Liver (tissue), 9 donors: ENCODE data around the gene ENAH. TPM values are rescaled to one million over a fixed set of nuclear protein-coding genes. Genes with fewer than 3 reads are reported as not detected.

Experiments
- DNase-seq: peaks from one replicate; pipeline ENCODE4 v3.0.0-alpha.2; 2017; ENCODE audit warnings: low spot score
- H3K27ac ChIP-seq, 2 donors: one replicate each; pipeline ENCODE4 v1.7.0; 2013; ENCODE audit warnings: inconsistent platforms in 2 of 2, low read length in 2 of 2, control low read depth in 1 of 2, low read depth in 1 of 2, mild to moderate bottlenecking in 1 of 2
- H3K27me3 ChIP-seq, 4 donors: one replicate each; pipeline versions ENCODE4 v1.6.1 to v1.7.0; 2013; ENCODE audit warnings: low read length in 3 of 4, inconsistent platforms in 1 of 4, mild to moderate bottlenecking in 1 of 4, moderate library complexity in 1 of 4; ENCODE audit not compliant: control insufficient read depth in 4 of 4, insufficient read depth in 4 of 4
- H3K36me3 ChIP-seq, 4 donors: one replicate each; pipeline versions ENCODE4 v1.6.1 to v1.7.0; 2013; ENCODE audit warnings: low read length in 3 of 4, mild to moderate bottlenecking in 3 of 4, low read depth in 1 of 4, moderate library complexity in 1 of 4; ENCODE audit not compliant: control insufficient read depth in 4 of 4, insufficient read depth in 3 of 4
- H3K4me1 ChIP-seq, 4 donors: one replicate each; pipeline versions ENCODE4 v1.6.1 to v1.7.0; 2013; ENCODE audit warnings: low read length in 3 of 4, mild to moderate bottlenecking in 3 of 4, moderate library complexity in 1 of 4; ENCODE audit not compliant: control insufficient read depth in 4 of 4, insufficient read depth in 4 of 4
- H3K4me3 ChIP-seq, 3 donors: one replicate each; pipeline versions ENCODE4 v1.6.1 to v1.7.0; 2013; ENCODE audit warnings: low read length in 3 of 3, control low read depth in 1 of 3, low read depth in 1 of 3, mild to moderate bottlenecking in 1 of 3
- H3K9ac ChIP-seq, 2 donors: one replicate each; pipeline ENCODE4 v1.7.0; 2013; ENCODE audit warnings: low read length in 2 of 2, mild to moderate bottlenecking in 2 of 2, moderate library complexity in 2 of 2, control low read depth in 1 of 2, low read depth in 1 of 2
- H3K9me3 ChIP-seq, 4 donors: one replicate each; pipeline versions ENCODE4 v1.6.1 to v1.7.0; 2013; ENCODE audit warnings: low read length in 3 of 4; ENCODE audit not compliant: control insufficient read depth in 4 of 4
- CTCF ChIP-seq: fragments of 150-350 bp; IDR thresholded peaks from 2 replicates; pipeline ENCODE4 v1.5.1; 2017; ENCODE audit warnings: improper control_type of control experiment, low read depth, low read length; ENCODE audit not compliant: missing input control
- EGR1 ChIP-seq, 2 donors: IDR thresholded peaks; 2 replicates each; pipeline ENCODE4 v1.6.1; 2016 to 2018; ENCODE audit warnings: antibody characterized with exemption in 2 of 2, low read depth in 2 of 2
- FOXA1 ChIP-seq: IDR thresholded peaks from 2 replicates; pipeline ENCODE4 v1.6.1; 2016; ENCODE audit warnings: antibody characterized with exemption
- FOXA2 ChIP-seq: IDR thresholded peaks from 2 replicates; pipeline ENCODE4 v1.6.1; 2016; ENCODE audit warnings: antibody characterized with exemption
- HNF4A ChIP-seq, 2 donors: conservative IDR thresholded peaks; 2 replicates each; pipeline ENCODE4 v1.6.1; 2016; ENCODE audit warnings: antibody characterized with exemption in 2 of 2, mild to moderate bottlenecking in 2 of 2
- HNF4G ChIP-seq: IDR thresholded peaks from 2 replicates; pipeline ENCODE4 v1.6.1; 2016; ENCODE audit warnings: antibody characterized with exemption
- JUND ChIP-seq, 2 donors: IDR thresholded peaks; 2 replicates each; pipeline ENCODE4 v1.6.1; 2016; ENCODE audit warnings: antibody characterized with exemption in 2 of 2
- MAX ChIP-seq: IDR thresholded peaks from 2 replicates; pipeline ENCODE4 v1.6.1; 2016; ENCODE audit warnings: antibody characterized with exemption
- NR2F2 ChIP-seq: IDR thresholded peaks from 2 replicates; pipeline ENCODE4 v1.6.1; 2016; ENCODE audit warnings: antibody characterized with exemption
- RAD21 ChIP-seq, 2 donors: IDR thresholded peaks; 2 replicates each; pipeline ENCODE4 v1.6.1; 2016; ENCODE audit warnings: antibody characterized with exemption in 2 of 2, mild to moderate bottlenecking in 2 of 2
- REST ChIP-seq: IDR thresholded peaks from 2 replicates; pipeline ENCODE4 v1.6.1; 2016; ENCODE audit warnings: antibody characterized with exemption, mild to moderate bottlenecking
- RXRA ChIP-seq, 2 donors: IDR thresholded peaks; 2 replicates each; pipeline ENCODE4 v1.6.1; 2017 to 2018; ENCODE audit warnings: antibody characterized with exemption in 2 of 2, mild to moderate bottlenecking in 1 of 2
- SP1 ChIP-seq: IDR thresholded peaks from 2 replicates; pipeline ENCODE4 v1.6.1; 2018; ENCODE audit warnings: antibody characterized with exemption, mild to moderate bottlenecking
- TAF1 ChIP-seq: conservative IDR thresholded peaks from 2 replicates; pipeline ENCODE4 v1.6.1; 2016; ENCODE audit warnings: antibody characterized with exemption, mild to moderate bottlenecking
- YY1 ChIP-seq: IDR thresholded peaks from 2 replicates; pipeline ENCODE4 v1.6.1; 2016; ENCODE audit warnings: antibody characterized with exemption, mild to moderate bottlenecking
- WGBS: extraction: QIAGEN DNeasy Blood & Tissue Kit; methylation state at CpG from one replicate; pipeline ENCODE4 v1.1.7; 2013; 5-methylcytosine and 5-hydroxymethylcytosine counted together
- polyA plus RNA-seq, 2 donors: library from polyadenylated mRNA; stranded (reverse) in 1 of 2; unstranded in 1 of 2; fragments of 200-250 nt in 1 of 2; fragments of >200 nt in 1 of 2; fragmentation: Nextera tagmentation in 1 of 2; extraction: Ambion mirVana in 1 of 2; gene quantifications; one replicate each; pipeline versions ENCODE4 v1.2.1 to v1.2.3, GENCODE V29; 2013 to 2015
- total RNA-seq, 2 donors: library from RNA; depleted of rRNA; stranded (reverse); fragments of >200 nt; gene quantifications; one replicate each; pipeline ENCODE4 v1.2.3, GENCODE V29; 2014
- TF ChIP-seq, protein P1 (sequence below): IDR thresholded peaks from 2 replicates; pipeline ENCODE4 v1.6.1; 2016; ENCODE audit warnings: antibody characterized with exemption
- donor health status: healthy.
- donor health status: healthy.
- donor health status: healthy.
- donor health status: healthy.
- donor health status: healthy.

The ENAH gene
- total and polyA plus RNA-seq, 4 donors = 2.8 to 8.4 (median 4.5) TPM

GRCh38 chr1:225479341-225479740, 173.6 kb downstream of the ENAH start:
- WGBS = 96% methylated on average over 9 of the region's 9 CpGs
- no peaks in the 10 kb centered on the region for H3K9me3 ChIP-seq
- no peaks in the 10 kb centered on the region for H3K27me3 ChIP-seq
- no peak overlapping the region for H3K27ac ChIP-seq
- no peaks in the 10 kb centered on the region for H3K36me3 ChIP-seq
- no peak for DNase-seq
- H3K4me1 ChIP-seq = peaks cover 0 to 7% (median 4%) of the 10 kb centered on the region in 4 donors
- H3K4me3 ChIP-seq = no peak overlapping the region
- TF ChIP-seq, protein P1, sequence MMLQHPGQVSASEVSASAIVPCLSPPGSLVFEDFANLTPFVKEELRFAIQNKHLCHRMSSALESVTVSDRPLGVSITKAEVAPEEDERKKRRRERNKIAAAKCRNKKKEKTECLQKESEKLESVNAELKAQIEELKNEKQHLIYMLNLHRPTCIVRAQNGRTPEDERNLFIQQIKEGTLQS = no peak
- TF ChIP-seq RAD21 (IDR thresholded peaks at IDR 0.05) (no peak), EGR1 (IDR thresholded peaks at IDR 0.05; ENCODE audit: low read depth in 2 of 2) (no peak), SP1 (no peak), HNF4G (no peak), REST (no peak), CTCF (no peak), HNF4A (conservative IDR thresholded peaks at IDR 0.05) (no peak), FOXA1 (no peak), JUND (IDR thresholded peaks at IDR 0.05) (no peak), YY1 (no peak), NR2F2 (no peak), RXRA (IDR thresholded peaks at IDR 0.05) (no peak), MAX (no peak)
- no peak overlapping the region for H3K9ac ChIP-seq

DNA sequence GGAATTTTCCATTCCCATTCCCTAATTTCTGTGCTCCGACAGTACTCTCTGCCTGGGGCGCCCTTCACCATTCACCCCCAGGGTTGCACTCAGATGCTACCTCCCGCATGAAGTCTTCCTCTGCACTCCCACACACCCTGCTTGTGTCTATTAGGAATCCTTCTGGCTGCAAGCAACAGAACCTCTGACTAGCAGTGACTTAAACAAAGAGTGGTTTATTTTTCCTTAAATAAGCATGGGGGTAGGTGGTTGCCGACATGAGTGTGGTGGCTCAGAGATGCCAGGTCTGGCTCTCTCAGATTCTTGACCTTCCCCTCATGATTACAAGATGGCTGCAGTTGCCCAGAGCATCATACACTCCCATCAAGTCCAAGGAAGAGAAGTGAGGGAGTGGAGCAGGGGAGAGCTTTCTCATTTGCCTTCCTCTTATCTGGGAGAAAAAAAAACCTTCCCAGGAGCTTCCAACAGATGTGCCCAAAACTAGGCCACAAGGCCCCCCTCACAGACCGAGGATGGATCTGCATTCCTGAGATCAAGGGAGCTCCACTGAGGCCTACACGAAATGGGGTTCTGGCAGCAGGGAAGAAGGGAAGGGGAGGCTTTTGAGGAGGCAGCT, 175.5 kb downstream of the ENAH start:
- Histone ChIP-seq H3K9ac (no peak overlapping the region), H3K4me3 (no peak overlapping the region), H3K36me3 (no peaks in the 10 kb centered on the region), H3K27me3 (no peaks in the 10 kb centered on the region), H3K27ac (no peak overlapping the region), H3K4me1 (peaks cover 0 to 7% (median 4%) of the 10 kb centered on the region in 4 donors), H3K9me3 (no peaks in the 10 kb centered on the region)
- no peak for TF ChIP-seq EGR1 (IDR thresholded peaks at IDR 0.05; ENCODE audit: low read depth in 2 of 2)
- no peak for TF ChIP-seq RAD21 (IDR thresholded peaks at IDR 0.05)
- TF ChIP-seq, protein P1 = no peak
- TF ChIP-seq SP1 = no peak
- no peak for TF ChIP-seq TAF1
- TF ChIP-seq FOXA1 = no peak
- TF ChIP-seq FOXA2 = no peak
- TF ChIP-seq NR2F2 = no peak
- no peak for TF ChIP-seq RXRA (IDR thresholded peaks at IDR 0.05)
- TF ChIP-seq MAX = no peak
- TF ChIP-seq JUND (IDR thresholded peaks at IDR 0.05) = no peak
- TF ChIP-seq HNF4G = no peak
- 94% methylated on average over 6 of the region's 6 CpGs for WGBS
- DNase-seq = no peak
